ENCODE results near the gene HESX1.

Gene HESX1

DNA sequence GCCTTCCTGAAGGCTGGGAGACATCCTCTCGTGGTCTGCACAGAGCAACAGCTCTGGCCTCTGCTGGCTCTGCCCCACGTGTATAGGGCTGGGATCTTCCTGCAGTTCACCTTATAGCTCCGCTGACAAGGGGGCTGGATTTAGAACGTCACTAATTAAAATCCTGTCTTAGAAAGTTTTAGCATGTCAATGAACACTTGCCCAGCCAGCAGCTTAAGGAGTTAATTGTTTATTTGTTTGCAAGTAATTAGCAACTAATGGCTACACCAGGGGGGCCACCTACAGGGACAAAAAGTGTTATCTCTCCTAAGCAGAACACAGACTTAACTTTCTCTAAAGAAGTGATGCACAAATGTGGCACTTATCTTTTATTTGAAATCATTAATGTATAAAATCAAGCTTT is at the start of gene HESX1:
HESX1 (minus strand) TSS at position 84 of the 403 bp plus-strand sequence; CDS start at position 24, 60 bp downstream.
- DNase-seq (ENCODE audit: low read depth): no peak

DNA sequence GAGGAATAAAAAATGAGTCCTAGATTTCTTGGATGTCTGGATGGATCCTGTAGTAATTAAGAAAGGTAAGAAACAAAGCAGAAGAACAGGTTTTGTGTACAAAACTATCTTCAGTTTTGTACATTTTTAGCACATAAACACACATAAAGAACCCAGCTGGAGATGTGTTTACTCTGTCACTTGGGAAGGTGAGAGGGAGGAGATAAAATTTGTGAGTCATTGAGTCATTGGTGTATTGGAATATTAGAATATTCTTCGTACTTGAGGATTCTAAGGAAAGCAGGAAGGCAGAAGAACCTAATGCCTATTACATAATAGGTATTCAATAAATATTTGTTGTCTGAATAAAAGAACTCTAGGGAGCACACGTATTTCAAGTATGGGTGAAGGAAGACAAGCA is 45.2 kb upstream of the HESX1 start:
- DNase-seq (ENCODE audit: low read depth): no peak

DNA sequence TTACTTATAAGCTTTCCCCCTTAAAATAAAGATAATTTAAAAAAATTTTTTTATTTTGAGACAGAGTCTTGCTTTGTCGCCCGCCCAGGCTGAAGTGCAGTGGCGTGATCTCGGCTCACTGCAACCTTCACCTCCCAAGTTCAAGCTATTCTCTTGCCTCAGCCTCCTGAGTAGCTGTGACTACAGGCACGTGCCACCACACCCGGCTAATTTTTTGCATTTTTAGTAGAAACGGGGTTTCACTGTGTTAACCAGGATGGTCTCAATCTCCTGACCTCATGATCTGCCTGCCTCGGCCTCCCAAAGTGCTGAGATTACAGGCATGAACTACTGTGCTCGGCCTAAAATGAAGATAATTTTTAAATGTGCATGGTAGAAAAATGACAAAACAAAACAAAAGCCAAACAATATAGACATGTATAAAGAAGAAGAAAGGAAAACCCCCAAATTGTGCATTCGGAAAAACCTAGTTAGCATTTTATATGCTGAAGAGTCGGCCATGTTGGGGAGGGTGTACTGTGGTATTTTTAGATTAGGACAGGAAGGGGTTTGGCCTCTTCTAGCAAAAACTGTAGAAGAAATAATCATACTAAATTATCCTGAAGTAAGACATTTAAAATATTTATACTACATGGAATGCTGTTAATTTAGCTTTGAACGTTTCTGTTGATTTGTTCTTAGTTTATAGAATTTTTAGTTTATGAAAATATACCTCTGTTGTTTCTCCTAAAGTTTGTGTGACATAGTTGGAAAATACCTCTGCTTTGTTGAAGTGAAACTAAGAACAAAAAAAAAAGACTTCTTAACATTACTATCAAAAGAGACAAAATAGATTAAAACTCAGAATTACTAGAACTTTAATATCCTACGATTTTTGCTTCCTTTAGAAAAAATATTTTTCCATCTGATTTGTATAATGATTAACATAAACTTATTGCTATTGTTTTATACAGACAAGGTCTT is 35.1 kb upstream of the HESX1 start:
- no peak for DNase-seq (ENCODE audit: low read depth)

DNA sequence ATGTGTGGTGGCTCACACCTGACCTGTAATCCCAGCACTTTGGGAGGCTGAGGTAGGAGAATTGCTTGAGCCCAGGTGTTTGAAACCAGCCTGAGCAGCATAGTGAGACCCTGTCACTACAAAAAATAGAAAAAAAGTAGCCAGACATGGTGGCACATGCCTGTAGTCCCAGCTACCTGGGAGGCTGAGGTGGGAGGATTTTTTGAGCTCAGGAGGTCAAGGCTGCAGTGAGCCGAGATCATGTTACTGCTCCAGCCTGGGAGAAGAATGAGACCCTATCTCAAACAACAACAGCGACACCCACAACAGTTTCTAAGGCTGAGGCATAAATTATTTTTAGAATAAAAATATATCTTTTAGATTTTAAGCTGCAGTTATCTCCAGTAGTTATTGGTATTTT is 34.0 kb upstream of the HESX1 start:
- no peak for DNase-seq (ENCODE audit: low read depth)

DNA sequence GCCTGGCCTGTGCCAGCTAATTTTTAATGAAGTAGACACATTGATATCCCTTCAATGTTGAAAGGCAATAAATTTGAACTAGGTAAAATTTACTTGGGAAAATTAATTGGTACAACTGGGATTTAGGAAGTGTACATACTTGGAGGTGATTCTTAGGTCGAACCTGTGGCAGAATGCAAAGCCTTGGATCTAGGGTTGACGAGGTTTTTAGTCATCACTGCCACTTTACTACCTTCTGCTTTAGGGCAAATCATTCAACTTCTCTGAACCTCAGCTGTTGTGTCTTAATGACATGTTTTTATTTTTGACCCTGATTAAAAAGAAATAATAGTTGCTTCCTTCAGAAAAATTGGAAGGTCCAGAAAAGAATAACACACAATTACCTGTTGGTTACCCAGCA is 30.2 kb upstream of the HESX1 start:
- no peak for DNase-seq (ENCODE audit: low read depth)

DNA sequence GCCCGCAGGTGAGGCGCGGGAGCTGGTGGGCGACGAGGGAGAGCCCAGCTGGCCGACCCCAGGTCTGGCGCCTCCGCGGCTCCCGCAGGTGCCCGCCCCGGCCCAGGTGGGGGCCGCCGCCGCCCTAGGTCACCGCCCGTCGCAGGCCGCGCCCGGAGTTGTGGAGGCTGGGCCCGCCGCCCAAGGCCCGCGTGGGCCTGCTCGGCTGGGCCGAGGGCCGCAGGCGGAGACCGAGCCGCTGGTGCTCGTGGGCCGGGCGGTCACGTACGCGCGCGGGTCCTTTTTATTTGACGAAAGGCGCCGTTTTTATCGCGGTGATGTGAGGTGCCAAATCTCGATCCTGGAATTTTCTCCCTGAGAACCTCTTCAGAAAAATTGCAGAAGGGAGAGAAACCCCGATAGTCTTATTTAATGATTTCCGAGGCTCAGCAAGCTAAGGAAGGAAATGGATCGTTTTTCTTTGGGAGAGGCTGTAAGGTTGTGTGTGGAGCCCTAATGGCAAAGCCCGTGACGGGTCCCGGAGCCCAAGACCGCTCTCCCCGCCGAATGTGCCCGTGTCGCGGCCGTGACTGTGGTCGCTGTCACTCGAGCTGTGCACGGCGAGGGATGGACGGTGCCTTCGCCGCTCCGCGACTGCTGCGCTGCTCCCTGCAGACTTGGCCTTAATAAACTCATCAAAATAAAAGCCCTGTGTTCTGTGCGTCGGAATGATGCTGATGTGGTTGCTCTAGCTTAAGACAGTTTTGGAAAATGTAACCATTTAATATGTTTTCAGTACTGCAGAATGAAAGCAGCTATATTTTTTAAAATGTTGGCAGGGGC is 28.4 kb upstream of the HESX1 start:
- peak; percentile 11 for DNase-seq (ENCODE audit: low read depth)

DNA sequence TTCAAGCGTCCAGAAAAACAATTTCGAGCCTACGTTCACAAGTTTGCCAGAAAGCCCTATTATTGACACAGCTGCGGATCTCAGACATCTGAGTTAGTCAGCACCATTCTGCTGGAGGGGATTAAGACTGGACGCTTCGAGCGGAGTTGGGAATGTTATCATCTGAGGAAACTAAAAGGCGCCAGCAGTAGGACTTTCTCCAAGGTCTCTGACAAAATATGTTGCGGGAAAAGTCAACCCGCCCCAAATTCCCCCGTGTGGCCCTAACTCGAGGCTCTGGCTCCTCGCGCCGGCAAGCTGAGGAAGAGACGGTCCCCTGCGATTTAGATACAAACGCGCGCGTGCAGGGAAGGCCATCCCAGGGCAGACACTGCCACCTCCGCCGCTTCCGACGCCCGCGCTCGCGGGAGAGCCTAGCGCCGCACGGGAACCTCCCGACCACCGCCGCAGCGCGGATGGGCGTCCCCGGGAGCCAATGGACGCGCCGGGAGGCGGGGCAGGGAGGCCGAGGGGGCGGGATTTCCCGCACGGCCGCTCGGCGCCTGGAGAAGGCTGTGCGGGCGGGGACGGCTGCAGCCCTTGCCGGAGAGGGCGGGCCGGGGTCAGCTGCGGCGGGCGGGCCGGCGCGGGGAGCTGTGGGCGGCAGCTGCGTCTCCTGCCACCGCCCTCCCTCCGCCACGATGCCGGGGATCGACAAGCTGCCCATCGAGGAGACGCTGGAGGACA is 27.6 kb upstream of the HESX1 start, which contains the start of gene APPL1:
APPL1 (plus strand) TSS at position 526 of the 726 bp plus-strand sequence; CDS start at position 681, 155 bp downstream.
- peak; percentile 76 for DNase-seq (ENCODE audit: low read depth)

DNA sequence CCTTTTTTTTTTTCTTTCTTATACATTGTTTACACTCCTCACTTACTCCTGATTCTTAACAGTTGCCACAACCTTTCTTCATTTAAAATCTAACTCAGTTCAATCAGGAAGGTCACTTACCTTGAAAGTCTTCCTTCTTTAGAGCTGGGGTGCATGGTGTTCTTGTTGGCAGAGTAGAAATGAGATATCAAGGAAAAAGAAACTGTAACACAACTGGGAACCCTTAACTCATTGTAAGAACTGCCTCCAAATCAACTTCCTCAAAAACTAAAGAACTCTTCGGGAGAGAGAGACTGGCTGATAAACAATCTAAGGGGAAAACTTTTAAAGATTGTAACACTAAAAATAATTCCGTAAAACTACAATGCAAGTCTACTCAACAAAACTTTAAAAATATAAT is 26.4 kb upstream of the HESX1 start:
- DNase-seq (ENCODE audit: low read depth): no peak

DNA sequence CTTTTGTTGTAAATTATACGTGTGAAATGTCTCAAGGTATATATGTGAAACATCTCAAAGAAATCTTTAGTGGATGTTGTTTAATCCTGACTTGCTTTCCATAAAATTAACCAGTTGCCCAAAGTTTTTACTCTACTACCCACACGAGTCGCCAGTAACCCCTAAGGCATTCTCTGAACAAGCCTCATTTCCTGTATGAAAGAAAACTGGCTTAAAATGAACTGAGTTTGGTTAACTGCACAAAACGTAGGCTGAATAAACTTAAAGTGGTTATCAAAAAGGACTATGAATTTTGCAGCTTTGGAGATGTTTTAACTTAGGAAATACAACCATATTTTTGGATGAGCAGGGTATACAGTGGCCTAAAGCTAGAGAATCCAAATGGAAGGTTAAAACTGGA is 25.1 kb upstream of the HESX1 start:
- DNase-seq (ENCODE audit: low read depth): no peak

DNA sequence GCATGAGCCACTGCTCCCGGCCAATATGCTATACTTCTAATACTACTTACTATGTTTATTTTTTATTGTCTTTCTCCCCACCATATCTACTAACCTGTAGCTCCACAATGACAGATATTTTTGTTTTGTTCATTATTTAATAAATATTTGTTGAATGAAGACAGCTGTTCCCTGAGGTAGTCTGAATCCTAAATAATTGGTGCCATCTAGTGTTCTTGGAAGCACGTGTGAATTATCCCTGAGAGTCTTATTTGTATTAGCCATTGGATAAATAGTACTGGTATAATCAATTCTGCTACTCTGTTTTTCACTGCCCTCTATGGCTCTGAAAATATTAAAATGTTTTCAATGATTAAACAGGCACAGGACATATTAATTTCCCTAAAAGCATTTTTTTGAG is 22.1 kb upstream of the HESX1 start:
- no peak for DNase-seq (ENCODE audit: low read depth)

DNA sequence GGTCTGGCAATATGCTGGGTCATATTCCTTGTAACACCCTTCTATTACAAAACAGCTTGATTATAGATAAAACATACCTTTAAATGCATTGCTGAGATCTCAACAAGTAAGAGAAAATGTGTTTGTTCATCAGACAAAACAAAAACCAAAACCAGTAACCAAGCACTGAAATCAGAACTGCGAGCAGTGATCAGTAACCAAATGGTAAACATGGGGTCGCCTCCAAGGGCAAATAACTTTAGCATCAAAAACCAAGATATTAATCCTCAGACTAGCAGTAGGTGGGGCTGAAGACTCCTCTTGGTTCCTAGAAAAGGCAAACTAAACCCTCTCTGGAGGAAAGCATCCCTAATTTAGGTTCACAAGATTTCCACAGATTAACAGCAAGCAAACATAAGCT is 6.6 kb upstream of the HESX1 start:
- DNase-seq (ENCODE audit: low read depth): no peak

DNA sequence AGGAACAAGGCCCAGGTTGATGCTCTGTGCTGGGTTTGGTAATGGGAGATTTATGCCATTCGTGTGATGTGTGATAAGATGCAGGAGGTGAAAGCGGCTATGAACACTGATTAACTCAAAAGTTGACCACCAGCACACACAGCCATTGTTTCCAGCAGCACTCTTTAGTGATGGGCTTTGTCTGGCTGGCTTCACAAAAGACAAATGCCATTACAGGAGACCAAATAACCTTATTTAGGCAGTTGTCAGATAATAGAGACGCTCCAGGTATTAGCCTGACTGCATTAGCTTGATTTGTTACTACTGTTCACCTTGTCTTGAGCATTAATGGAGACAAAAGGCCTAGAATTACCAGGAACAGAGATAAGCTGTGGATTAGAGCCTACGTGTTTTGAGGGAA is 5.1 kb downstream of the HESX1 start:
- no peak for DNase-seq (ENCODE audit: low read depth)

DNA sequence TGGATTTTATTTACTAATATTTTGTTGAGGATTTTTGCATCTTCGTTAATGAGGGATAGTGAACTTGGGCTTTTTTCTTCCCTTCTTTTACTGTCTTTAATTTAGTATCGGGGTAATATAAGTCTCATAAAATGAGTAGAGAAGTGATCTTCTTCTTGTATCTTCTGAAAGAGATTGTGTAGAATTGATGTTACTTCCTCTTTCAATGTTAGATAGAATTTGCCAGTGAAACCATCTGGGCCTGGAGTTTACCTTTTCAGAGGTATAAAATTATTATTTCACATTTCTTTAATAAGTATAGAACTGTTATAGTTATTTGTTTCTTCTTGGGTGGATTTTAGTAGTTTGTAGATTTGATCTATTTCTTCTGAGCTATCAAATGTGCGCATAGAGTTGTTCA is 7.8 kb downstream of the HESX1 start:
- no peak for DNase-seq (ENCODE audit: low read depth)

DNA sequence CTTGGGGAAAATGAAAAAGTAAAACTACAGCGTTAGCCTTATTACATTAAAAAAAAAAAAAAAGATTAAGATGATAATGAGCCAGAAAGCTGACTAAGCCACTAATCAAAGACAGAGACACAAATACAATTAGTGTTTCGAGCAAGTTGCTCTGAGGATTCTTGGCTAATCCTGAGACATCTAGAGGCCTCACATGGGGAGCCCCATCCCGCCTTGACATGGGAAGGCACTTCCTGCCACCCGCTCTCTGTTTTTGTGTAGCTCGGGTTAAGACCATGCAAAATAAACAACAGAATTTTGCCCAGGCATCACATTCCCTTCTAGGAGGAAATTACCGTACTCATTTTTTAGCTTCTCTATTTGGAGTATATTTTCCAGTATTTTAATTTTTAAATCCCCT is 15.3 kb downstream of the HESX1 start:
- no peak for DNase-seq (ENCODE audit: low read depth)

DNA sequence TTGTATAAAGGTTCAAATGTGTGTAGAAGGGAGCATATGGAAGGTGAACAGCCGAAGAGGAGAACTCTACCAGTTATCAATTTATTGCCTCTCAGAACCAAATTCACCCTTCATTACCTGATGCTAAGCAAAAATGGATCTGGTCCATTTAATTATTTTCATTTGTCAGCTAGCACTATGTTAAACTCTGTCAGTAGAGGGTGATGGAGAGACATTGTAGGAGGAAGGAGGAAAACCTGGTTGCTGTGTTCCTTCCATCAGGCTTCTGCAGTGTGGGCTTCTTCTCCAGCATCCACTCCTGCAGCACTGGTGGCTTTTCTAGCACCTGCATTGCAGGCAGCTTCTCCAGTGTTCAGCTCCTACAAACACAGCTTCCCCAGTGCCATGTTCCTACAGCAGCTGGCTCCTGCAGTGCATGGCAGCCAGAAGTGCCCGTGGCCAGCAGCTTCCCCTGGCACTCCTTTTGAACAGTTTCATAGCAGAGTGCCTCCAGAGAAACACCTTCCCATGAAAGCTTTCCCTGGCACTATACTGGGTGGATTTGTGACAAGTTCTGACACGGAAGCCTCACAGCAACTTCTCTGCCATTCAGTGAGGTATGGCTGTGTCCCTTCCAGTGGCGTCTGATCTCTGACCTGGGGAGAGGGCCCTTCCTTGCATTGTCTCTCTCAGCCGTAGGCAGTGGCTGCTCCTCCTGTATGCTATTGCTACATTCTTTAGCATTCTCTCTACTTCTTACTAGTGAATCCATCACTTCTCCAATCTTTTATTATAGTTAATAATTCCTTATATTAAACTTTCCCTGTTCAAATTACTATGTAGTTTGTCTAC is 20.0 kb downstream of the HESX1 start:
- no peak for DNase-seq (ENCODE audit: low read depth)

DNA sequence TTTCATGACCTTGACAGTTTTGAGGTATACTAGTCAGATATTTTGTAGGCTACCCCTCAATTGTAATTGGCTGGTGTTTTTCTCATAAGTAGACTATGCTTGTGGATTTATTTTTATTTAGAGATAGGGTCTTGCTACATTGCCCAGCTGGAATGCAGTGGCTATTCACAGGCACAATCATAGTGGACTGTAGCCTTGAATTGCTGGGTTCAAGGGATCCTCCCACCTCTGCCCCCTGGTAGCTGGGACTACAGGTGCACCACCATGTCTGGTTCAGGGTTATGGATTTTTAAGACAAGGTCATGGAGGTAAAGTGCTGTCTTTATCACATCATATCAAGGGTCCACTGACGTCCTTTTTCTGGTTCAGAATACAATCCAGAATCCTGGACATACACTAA is 23.7 kb downstream of the HESX1 start:
- DNase-seq (ENCODE audit: low read depth): no peak

DNA sequence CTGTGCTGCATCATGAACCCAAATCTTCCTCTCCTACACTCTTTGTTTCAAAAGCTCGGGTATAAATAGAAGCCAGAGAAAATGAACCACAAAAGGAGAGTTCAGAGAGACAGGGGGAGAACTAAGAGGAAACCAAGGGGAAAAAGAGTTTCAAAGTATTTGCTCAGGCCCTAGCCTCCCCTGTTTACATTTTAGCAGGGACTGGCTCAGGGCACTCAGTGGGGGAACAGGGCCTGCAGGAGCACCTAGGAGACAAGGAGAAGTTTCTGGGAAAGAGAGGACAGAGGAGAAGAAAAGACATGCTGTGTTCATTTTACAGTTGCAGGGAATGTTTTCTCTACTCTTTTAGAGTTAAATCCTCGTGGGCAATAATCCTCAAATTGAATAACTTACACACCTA is 26.1 kb downstream of the HESX1 start:
- DNase-seq (ENCODE audit: low read depth): no peak

DNA sequence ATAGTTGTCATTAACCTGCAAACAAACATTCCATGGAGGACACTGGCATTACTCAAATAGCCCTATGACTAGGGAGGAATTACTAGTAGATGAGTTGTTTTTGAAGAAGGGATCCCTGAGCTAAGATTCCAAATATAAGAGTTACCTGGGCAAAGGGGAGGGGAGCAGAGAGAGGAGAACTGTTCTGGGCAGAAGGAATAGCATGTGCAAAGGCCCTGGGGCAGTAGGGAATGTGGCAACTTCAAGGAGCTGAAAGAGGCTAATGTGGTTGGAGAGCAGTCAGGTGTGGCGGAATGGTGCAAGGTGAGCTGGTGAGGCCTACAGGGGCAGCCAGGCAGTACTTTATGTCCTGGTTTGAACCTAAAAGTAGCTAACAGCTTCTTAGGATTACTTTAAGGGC is 28.8 kb downstream of the HESX1 start:
- DNase-seq (ENCODE audit: low read depth): no peak

DNA sequence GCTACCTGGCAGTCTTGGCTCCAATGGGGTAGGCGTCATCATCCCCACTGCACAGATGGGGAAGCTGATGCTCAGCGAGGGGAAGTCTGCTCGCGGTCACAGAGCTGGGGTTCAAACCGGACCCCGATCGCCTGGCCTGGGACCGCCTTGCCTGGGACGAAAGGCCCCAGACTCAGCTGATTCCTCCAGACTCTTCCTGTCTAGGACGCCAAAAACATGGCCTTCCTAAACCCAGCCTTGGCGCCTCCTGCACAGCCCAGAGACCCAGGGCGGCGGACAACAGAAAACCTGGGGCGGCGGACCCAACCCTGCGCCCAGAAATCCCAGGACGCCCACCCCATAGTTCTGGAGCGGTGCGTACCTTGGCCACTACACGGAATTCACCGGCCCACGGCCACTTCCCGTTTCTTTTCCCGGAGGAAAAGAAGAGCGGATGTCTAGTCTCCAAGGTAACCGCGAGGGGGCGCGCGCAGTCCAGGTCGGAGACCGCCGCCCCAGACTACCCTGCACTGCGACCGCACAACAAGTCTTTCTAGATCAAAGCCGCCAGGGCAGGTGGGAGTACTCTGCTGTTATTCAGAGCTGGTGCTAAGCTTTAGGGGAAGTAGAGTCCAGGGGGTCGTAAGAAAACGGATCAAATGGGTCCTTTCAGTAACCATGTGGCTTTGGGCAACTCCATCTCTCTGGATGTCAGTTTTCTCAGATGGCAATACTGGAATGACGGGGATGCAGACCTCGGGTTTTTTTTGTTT is 29.7 kb downstream of the HESX1 start:
- DNase-seq (ENCODE audit: low read depth): peak; percentile 33

DNA sequence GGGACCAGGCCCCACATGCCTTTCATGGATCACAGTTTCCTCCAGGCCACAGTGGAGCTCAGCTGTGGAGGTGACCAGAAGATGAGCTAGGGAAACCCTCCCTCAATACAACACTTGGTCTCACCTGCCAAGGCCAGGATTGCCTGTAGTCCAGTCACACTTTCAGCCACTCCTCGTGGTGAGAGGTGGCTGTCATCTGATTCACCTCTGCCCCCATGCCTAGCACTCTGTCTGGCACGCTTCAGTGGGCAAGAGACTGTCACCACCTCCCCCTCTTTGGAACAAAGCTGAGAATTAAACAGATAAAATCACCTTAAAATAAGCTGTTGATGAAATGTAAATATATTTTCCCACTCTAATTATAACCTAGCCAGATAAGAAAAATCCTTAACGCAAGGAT is 30.7 kb downstream of the HESX1 start:
- DNase-seq (ENCODE audit: low read depth): no peak

DNA sequence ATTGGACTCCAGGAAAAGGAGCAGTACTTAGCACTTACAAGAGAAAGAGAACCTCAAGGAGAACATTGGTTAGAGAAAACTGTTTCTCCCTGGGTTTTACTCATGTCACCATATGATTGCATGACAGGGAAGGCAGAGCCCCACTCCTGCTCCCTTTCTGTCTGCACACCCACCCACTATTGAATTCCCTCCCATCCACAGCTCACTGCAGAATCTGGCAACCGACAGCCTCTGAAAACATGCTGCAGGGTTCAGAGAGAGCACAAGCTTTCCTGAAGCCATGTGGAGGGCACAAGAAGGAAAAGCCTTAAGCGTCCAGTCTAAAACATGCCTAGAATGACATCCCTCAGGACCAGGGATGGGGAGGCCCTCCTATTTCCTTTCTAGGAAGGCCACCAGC is 31.6 kb downstream of the HESX1 start:
- no peak for DNase-seq (ENCODE audit: low read depth)

Measured in activated gamma-delta T cell treated with anti-CD3 and anti-CD28 coated beads, Interleukin-2, amount 50 U/mL, for 16 hours (primary cell).